Nephron progenitor cell (in vitro differentiated cells): ENCODE measurements around the gene NADSYN1.
A peak's percentile ranks its signal among the peaks of the same experiment; 100 is the strongest.

Experiments used
- DNase-seq: peaks from one replicate; pipeline ENCODE4 v3.0.0; 2021
- H3K27ac Mint-ChIP-seq: 2 replicates; pipeline ENCODE4 v1.8.0; 2021; ENCODE audit warnings: mild to moderate bottlenecking, moderate library complexity, mixed read lengths
- H3K27me3 Mint-ChIP-seq: 2 replicates; pipeline ENCODE4 v1.8.0; 2021; ENCODE audit warnings: mild to moderate bottlenecking, low read depth, mixed read lengths; ENCODE audit not compliant: poor library complexity
- H3K36me3 Mint-ChIP-seq: 2 replicates; pipeline ENCODE4 v1.8.0; 2021; ENCODE audit warnings: low read depth, mixed read lengths
- H3K4me1 Mint-ChIP-seq: 2 replicates; pipeline ENCODE4 v1.8.0; 2021; ENCODE audit warnings: mixed read lengths
- H3K4me3 Mint-ChIP-seq: 2 replicates; pipeline ENCODE4 v1.8.0; 2021; ENCODE audit warnings: mild to moderate bottlenecking, moderate library complexity, mixed read lengths
- H3K9me3 Mint-ChIP-seq: 2 replicates; pipeline ENCODE4 v1.8.0; 2021; ENCODE audit warnings: mild to moderate bottlenecking, moderate library complexity, mixed read lengths
- TF ChIP-seq, protein P1 (sequence below): fragments of 200-600 bp; sonication (generic); IDR thresholded peaks from 2 replicates; pipeline ENCODE4 v1.5.0; 2021; ENCODE audit warnings: antibody characterized with exemption

NADSYN1 gene

DNA sequence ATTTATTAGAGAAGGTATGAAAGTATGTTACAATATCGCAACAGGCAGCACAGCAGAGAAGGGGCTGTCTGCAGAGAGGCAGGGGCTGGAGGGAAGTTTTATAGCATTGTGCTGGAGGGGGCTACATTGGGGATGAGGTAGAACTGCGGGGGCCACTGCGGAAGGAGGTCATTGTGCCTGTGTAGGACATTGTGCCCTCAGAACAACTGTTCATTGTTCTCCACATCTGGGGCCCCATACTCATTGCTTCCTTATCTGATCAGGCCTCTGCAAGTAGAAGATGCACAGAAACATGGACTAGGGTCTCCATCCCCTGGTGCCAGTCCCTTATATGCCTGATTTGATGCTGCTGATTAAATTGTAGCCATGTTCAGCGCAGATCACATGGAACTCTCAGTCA is 12.1 kb downstream of the NADSYN1 start:
- H3K27ac Mint-ChIP-seq = no peak overlapping the region
- no peak for DNase-seq
- peaks cover 6% of the 10 kb centered on the region for H3K27me3 Mint-ChIP-seq
- H3K9me3 Mint-ChIP-seq = peaks cover 20% of the 10 kb centered on the region
- H3K36me3 Mint-ChIP-seq = peaks cover 45% of the 10 kb centered on the region
- TF ChIP-seq, protein P1, sequence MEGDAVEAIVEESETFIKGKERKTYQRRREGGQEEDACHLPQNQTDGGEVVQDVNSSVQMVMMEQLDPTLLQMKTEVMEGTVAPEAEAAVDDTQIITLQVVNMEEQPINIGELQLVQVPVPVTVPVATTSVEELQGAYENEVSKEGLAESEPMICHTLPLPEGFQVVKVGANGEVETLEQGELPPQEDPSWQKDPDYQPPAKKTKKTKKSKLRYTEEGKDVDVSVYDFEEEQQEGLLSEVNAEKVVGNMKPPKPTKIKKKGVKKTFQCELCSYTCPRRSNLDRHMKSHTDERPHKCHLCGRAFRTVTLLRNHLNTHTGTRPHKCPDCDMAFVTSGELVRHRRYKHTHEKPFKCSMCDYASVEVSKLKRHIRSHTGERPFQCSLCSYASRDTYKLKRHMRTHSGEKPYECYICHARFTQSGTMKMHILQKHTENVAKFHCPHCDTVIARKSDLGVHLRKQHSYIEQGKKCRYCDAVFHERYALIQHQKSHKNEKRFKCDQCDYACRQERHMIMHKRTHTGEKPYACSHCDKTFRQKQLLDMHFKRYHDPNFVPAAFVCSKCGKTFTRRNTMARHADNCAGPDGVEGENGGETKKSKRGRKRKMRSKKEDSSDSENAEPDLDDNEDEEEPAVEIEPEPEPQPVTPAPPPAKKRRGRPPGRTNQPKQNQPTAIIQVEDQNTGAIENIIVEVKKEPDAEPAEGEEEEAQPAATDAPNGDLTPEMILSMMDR = no peak
- H3K4me1 Mint-ChIP-seq = peaks cover 9% of the 10 kb centered on the region
- H3K4me3 Mint-ChIP-seq = no peak overlapping the region

DNA sequence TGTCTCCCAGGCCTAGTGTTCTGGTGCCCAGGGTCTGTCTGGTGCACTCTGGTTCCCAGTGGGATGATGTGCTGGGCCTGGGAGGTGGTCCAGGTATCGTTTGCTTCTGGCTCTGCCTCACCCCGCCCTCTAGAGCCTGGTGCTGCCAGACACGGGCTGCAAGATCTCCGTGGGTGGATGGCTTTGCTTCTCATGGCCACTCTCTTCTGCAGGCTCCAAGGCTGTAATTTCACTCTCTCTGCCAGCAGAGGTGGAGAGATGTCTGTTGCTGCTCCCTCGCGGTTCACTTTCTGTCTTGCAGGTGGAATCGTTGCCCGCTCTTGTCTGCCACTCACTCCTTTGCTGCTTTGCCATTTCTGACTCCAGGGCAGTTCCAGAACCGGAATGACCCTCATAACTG is 13.4 kb downstream of the NADSYN1 start:
- Mint-ChIP-seq H3K27ac (peak overlapping the region; percentile 65), H3K27me3 (peaks cover 6% of the 10 kb centered on the region), H3K36me3 (peaks cover 35% of the 10 kb centered on the region), H3K9me3 (peaks cover 20% of the 10 kb centered on the region), H3K4me1 (peaks cover 15% of the 10 kb centered on the region), H3K4me3 (no peak overlapping the region)
- DNase-seq = no peak
- TF ChIP-seq, protein P1 = no peak

DNA sequence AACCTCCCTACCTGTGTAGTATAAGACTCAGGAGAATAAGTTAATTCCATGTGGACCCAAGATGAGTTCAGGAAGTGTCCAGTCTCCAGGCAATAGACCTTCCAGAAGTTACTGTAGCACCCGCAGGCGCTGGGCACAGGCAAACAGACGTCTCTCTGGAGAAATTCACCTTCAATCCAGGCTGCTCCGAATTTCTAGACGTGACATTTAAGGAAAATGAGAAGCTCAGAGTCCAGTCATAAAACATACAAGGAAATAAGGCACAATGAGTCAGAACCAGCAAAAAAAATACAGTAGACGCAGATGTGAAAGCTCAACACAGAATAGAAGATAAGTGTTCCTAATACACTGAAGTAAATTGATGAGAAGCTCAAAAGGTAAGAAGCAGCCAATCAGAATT is 14.2 kb downstream of the NADSYN1 start:
- H3K4me1 Mint-ChIP-seq = peaks cover 17% of the 10 kb centered on the region
- H3K9me3 Mint-ChIP-seq = peaks cover 20% of the 10 kb centered on the region
- TF ChIP-seq, protein P1 = no peak
- H3K27me3 Mint-ChIP-seq = peaks cover 6% of the 10 kb centered on the region
- H3K27ac Mint-ChIP-seq = no peak overlapping the region
- H3K4me3 Mint-ChIP-seq = no peak overlapping the region
- DNase-seq = no peak
- peaks cover 34% of the 10 kb centered on the region for H3K36me3 Mint-ChIP-seq

DNA sequence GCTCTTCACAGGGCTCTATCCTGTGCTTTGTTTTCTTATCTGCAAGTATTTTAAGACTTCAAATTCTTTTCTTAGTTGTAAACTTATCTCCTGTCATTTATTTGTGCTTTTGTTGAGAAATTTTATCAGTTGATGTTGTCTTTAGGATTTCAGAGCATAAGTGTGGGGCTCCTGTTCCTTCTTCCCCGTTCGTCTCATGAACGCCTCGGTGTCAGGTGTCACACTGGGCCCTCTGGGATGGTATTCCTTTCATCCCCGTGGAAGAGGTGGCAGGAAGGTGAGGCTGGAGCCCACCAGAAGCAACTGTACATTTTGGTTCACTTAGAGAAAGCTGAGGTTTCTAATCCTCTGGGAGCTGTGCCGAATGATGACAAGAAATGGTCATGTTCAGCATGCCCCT is 17.9 kb downstream of the NADSYN1 start:
- peak overlapping the region; percentile 7 for H3K27ac Mint-ChIP-seq
- peaks cover 32% of the 10 kb centered on the region for H3K36me3 Mint-ChIP-seq
- H3K4me1 Mint-ChIP-seq = peaks cover 21% of the 10 kb centered on the region
- H3K4me3 Mint-ChIP-seq = no peak overlapping the region
- TF ChIP-seq, protein P1 = no peak
- H3K27me3 Mint-ChIP-seq = peaks cover 5% of the 10 kb centered on the region
- peaks cover 20% of the 10 kb centered on the region for H3K9me3 Mint-ChIP-seq
- no peak for DNase-seq

DNA sequence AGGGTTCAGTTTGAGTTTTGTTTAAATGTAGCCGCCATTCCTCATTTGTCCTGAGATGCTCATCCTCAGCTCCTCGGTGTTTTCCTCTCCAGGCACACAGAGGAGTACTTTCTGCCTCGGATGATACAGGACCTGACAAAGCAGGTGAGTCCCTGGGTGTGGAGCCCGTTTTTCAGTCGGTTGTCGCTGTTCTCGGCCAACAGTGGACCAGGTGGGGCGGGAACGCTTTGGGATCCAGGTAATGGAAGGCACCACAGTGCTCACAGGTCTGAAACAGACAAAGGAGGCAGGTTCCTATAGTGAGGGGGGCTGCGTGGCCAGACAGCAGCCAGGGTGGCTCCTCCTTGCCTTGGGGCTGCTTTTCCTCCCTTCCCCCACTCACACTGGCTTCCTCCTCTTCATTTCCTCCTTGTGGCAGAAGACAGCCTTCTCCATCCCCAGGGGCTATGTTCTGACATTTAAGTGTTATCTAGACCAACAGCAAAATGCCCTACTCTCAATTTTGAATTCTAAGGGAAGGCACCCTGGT is 19.4 kb downstream of the NADSYN1 start:
- H3K9me3 Mint-ChIP-seq = peaks cover 19% of the 10 kb centered on the region
- no peak overlapping the region for H3K4me3 Mint-ChIP-seq
- DNase-seq = no peak
- H3K36me3 Mint-ChIP-seq = peaks cover 31% of the 10 kb centered on the region
- TF ChIP-seq, protein P1 = no peak
- H3K4me1 Mint-ChIP-seq = peaks cover 34% of the 10 kb centered on the region
- H3K27me3 Mint-ChIP-seq = peaks cover 2% of the 10 kb centered on the region
- no peak overlapping the region for H3K27ac Mint-ChIP-seq
